RCC 7860 (cell line): ENCODE results near the gene HLCS.

Experiments used
- DNase-seq: peaks from one replicate; pipeline ENCODE4 v3.0.0-alpha.2; 2015; ENCODE audit warnings: low spot score
- FAIRE-seq: peaks from 2 replicates; lab custom pipeline; 2012; peaks lifted over from hg19 to GRCh38; lab: Jason Lieb, UNC

Gene HLCS

GRCh38 chr21:36888466-36888865 lies 78.0 kb downstream of the HLCS start:
- FAIRE-seq, result no peak
- DNase-seq, result no peak

- DNase-seq (no peak), FAIRE-seq (no peak)
Measured at GRCh38 chr21:36887963-36888362, 78.5 kb downstream of the HLCS start.

GRCh38 chr21:36883532-36884486 lies 82.7 kb downstream of the HLCS start:
- peak; percentile 47 for FAIRE-seq
- peak; percentile 64 for DNase-seq

GRCh38 chr21:36882776-36883175 lies 83.7 kb downstream of the HLCS start:
- FAIRE-seq, result no peak
- DNase-seq, result no peak

GRCh38 chr21:36881228-36881627 lies 85.2 kb downstream of the HLCS start:
- FAIRE-seq (no peak), DNase-seq (no peak)

GRCh38 chr21:36879827-36880226 lies 86.6 kb downstream of the HLCS start:
- DNase-seq (no peak), FAIRE-seq (no peak)

GRCh38 chr21:36877741-36878140 lies 88.7 kb downstream of the HLCS start:
- FAIRE-seq (no peak), DNase-seq (no peak)

GRCh38 chr21:36874665-36875064 lies 91.8 kb downstream of the HLCS start:
- no peak for DNase-seq
- FAIRE-seq, result no peak

- DNase-seq, result no peak
- no peak for FAIRE-seq
Measured at GRCh38 chr21:36873513-36873912, 93.0 kb downstream of the HLCS start.

- FAIRE-seq (no peak), DNase-seq (no peak)
Measured at GRCh38 chr21:36867291-36867905, 99.1 kb downstream of the HLCS start.

GRCh38 chr21:36866419-36866818 lies 100.0 kb downstream of the HLCS start:
- FAIRE-seq, result no peak
- no peak for DNase-seq

GRCh38 chr21:36864974-36865373 lies 101.5 kb downstream of the HLCS start:
- no peak for FAIRE-seq
- no peak for DNase-seq

GRCh38 chr21:36863260-36863659 lies 103.2 kb downstream of the HLCS start:
- FAIRE-seq (no peak), DNase-seq (no peak)

- DNase-seq (no peak), FAIRE-seq (no peak)
Measured at GRCh38 chr21:36861595-36862323, 104.7 kb downstream of the HLCS start.

GRCh38 chr21:36860736-36861594 lies 105.5 kb downstream of the HLCS start:
- peak; percentile 83 for DNase-seq

GRCh38 chr21:36859744-36860501 lies 106.5 kb downstream of the HLCS start:
- peak; percentile 73 for DNase-seq
- peak; percentile 62 for FAIRE-seq

More at GRCh38 chr21:36860736-36861594, 105.5 kb downstream of the HLCS start:
- FAIRE-seq, result peak; percentile 82

GRCh38 chr21:36858320-36858957 lies 108.0 kb downstream of the HLCS start:
- DNase-seq, result no peak
- no peak for FAIRE-seq

- no peak for FAIRE-seq
- DNase-seq, result no peak
Measured at GRCh38 chr21:36856643-36857042, 109.8 kb downstream of the HLCS start.

GRCh38 chr21:36854391-36854790 lies 112.1 kb downstream of the HLCS start:
- FAIRE-seq (no peak), DNase-seq (peak; percentile 51)
